ENCODE results near the gene TPSG1.
"Not testable (repeated sequence)": the region's sequence is repeated elsewhere in the genome, so short reads cannot be mapped to it uniquely, and the experiment has no call there.

TPSG1 gene

GRCh38 chr16:1230471-1231212 lies 5.6 kb upstream of the TPSG1 start:
- not testable (repeated sequence) for DNase-seq (ENCODE audit: low read depth)

GRCh38 chr16:1230084-1230470 lies 5.0 kb upstream of the TPSG1 start, which contains the start of gene TPSB2:
Gene TPSB2, minus strand, starts transcription at chr16:1230184. Its CDS starts 233 bp downstream, at chr16:1229951.
- DNase-seq (ENCODE audit: low read depth): not testable (repeated sequence)

- DNase-seq (ENCODE audit: low read depth): not testable (repeated sequence)
These were observed 4.4 kb upstream of the TPSG1 start for GRCh38 chr16:1229476-1229875.

GRCh38 chr16:1228227-1228626 lies 3.2 kb upstream of the TPSG1 start:
- DNase-seq (ENCODE audit: low read depth): not testable (repeated sequence)

- not testable (repeated sequence) for DNase-seq (ENCODE audit: low read depth)
These were observed 1.6 kb upstream of the TPSG1 start for GRCh38 chr16:1226692-1227091.

GRCh38 chr16:1225728-1226311 lies 752 bp upstream of the TPSG1 start:
- DNase-seq (ENCODE audit: low read depth): not testable (repeated sequence)

GRCh38 chr16:1224558-1224957 lies 510 bp downstream of the TPSG1 start:
- DNase-seq (ENCODE audit: low read depth): no peak

- DNase-seq (ENCODE audit: low read depth): no peak
These were observed 1.5 kb downstream of the TPSG1 start for GRCh38 chr16:1223355-1224214.

GRCh38 chr16:1222553-1223354 lies 2.3 kb downstream of the TPSG1 start:
- DNase-seq (ENCODE audit: low read depth): no peak

GRCh38 chr16:1221628-1222552 lies 3.2 kb downstream of the TPSG1 start:
- DNase-seq (ENCODE audit: low read depth): no peak

- no peak for DNase-seq (ENCODE audit: low read depth)
These were observed 4.0 kb downstream of the TPSG1 start for GRCh38 chr16:1220841-1221627.

- DNase-seq (ENCODE audit: low read depth): no peak
These were observed 4.9 kb downstream of the TPSG1 start for GRCh38 chr16:1220098-1220728.

- no peak for DNase-seq (ENCODE audit: low read depth)
These were observed 6.0 kb downstream of the TPSG1 start for GRCh38 chr16:1218930-1219611.

GRCh38 chr16:1218061-1218929 lies 6.8 kb downstream of the TPSG1 start:
- no peak for DNase-seq (ENCODE audit: low read depth)

- no peak for DNase-seq (ENCODE audit: low read depth)
These were observed 7.5 kb downstream of the TPSG1 start for GRCh38 chr16:1217526-1217925.

- no peak for DNase-seq (ENCODE audit: low read depth)
These were observed 8.2 kb downstream of the TPSG1 start for GRCh38 chr16:1216681-1217400.

GRCh38 chr16:1216296-1216619 lies 8.8 kb downstream of the TPSG1 start:
- no peak for DNase-seq (ENCODE audit: low read depth)
